ENCODE data around the gene DHRS7B. TPM values are rescaled to one million over a fixed set of nuclear protein-coding genes. Genes with fewer than 3 reads are reported as not detected.
"Not testable (repeated sequence)": the region's sequence is repeated elsewhere in the genome, so short reads cannot be mapped to it uniquely, and the experiment has no call there.

The DHRS7B gene
- total and polyA plus RNA-seq, 9 of the 15 experiments (the other 6 are each of a cell fraction or from before 2014, with no cell fraction given) = 8.0 to 30.7 (median 14.8) TPM

DNA sequence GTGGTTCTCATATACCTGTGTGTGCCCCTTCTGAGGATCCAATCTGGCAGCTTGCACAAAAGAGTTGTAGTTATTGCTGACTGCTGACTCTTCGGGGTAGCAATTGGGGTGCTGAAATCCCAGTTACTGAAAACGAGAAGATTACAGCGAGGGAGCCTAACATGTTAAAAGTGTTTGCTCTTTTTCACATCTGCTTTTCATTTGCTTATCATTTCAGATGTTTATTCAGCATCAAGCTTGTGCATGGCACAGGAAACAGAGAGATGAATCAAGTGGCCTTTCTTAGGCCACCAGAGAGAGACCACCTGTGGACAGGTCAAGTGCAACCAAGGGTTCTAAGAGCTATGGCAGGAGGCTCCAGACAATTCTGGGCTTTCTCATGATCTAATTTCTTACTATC lies 16.9 kb downstream of the DHRS7B start:
- Histone ChIP-seq H3K4me1 (replicated peaks in 1 of 2; ENCODE audit: control insufficient read depth in 2 of 2, insufficient read depth in 2 of 2, low read length in 2 of 2) (peaks cover 2 to 3% of the 10 kb centered on the region in 2 experiments; a peak in 2 of 5 replicates), H3K9me1 (ENCODE audit: control insufficient read depth, insufficient read depth, low read length) (no peaks in the 10 kb centered on the region), H2AFZ (ENCODE audit: low read depth, low read length) (no peak overlapping the region), H3K27ac (ENCODE audit: extremely low read depth, low read depth, low read length) (no peak overlapping the region), H3K4me3 (no peak overlapping the region), H3K79me2 (ENCODE audit: control insufficient read depth, insufficient read depth, low read length) (peaks cover 5% of the 10 kb centered on the region; the same call in 2 of the 3 replicates), H4K20me1 (replicated peaks; ENCODE audit: control insufficient read depth, insufficient read depth, low read length) (no peaks in the 10 kb centered on the region), H3K36me3 (ENCODE audit: control insufficient read depth, insufficient read depth, low read length) (peaks cover 6% of the 10 kb centered on the region; the same call in 1 of the 3 replicates), H3K9me3 (replicated peaks; ENCODE audit: control insufficient read depth, insufficient read depth, low read depth, low read length) (0 out of 2 replicates have a peak, but pooled peaks cover 2% of the 10 kb centered on the region), H3K4me2 (ENCODE audit: insufficient read depth, low read length) (no peak overlapping the region), H3K27me3 (ENCODE audit: control insufficient read depth in 2 of 2, insufficient read depth in 2 of 2, low read length in 2 of 2) (no peaks in the 10 kb centered on the region), H3K9ac (ENCODE audit: insufficient read depth in 1 of 2, low read depth in 2 of 2, low read length in 2 of 2) (no peak overlapping the region)
- DNase-seq (ENCODE audit: extremely low read depth in 1 of 4, low spot score in 3 of 4) = no peak
- no peak for ATAC-seq
- no peak for FAIRE-seq
- POLR2A ChIA-PET = no interaction called here
- intact Hi-C loops (cut with micrococcal nuclease) = no loop called here
- TF ChIP-seq, protein P1, sequence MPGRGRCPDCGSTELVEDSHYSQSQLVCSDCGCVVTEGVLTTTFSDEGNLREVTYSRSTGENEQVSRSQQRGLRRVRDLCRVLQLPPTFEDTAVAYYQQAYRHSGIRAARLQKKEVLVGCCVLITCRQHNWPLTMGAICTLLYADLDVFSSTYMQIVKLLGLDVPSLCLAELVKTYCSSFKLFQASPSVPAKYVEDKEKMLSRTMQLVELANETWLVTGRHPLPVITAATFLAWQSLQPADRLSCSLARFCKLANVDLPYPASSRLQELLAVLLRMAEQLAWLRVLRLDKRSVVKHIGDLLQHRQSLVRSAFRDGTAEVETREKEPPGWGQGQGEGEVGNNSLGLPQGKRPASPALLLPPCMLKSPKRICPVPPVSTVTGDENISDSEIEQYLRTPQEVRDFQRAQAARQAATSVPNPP (IDR thresholded peaks at IDR 0.05; ENCODE audit: borderline replicate concordance, insufficient read depth, insufficient read length) = no peak
- no peak for TF ChIP-seq ZSCAN29 (IDR thresholded peaks at IDR 0.05)
- no peak for TF ChIP-seq BRD9 (IDR thresholded peaks at IDR 0.05; ENCODE audit: low read depth, partially characterized antibody)
- WGBS (ENCODE audit: insufficient coverage, low coverage, missing lambda C conversion rate) = 87% methylated on average over 3 of the region's 3 CpGs
- in situ Hi-C loops (cut with MboI) = no loop called here
- CTCF ChIA-PET (ENCODE audit: low intra/inter-chr PET ratio) = no interaction called here
- no TSS peak for BruUV-seq (replicated peaks)

- CTCF ChIA-PET (ENCODE audit: low intra/inter-chr PET ratio); H3K9me3 ChIP-seq (replicated peaks; ENCODE audit: control insufficient read depth, insufficient read depth, low read depth, low read length); H2AFZ ChIP-seq (ENCODE audit: low read depth, low read length); in situ Hi-C loops (cut with MboI); H3K4me3 ChIP-seq; H3K36me3 ChIP-seq (ENCODE audit: control insufficient read depth, insufficient read depth, low read length); H3K27ac ChIP-seq (ENCODE audit: extremely low read depth, low read depth, low read length); H3K9ac ChIP-seq (ENCODE audit: insufficient read depth in 1 of 2, low read depth in 2 of 2, low read length in 2 of 2); H3K79me2 ChIP-seq (ENCODE audit: control insufficient read depth, insufficient read depth, low read length); POLR2A ChIA-PET; intact Hi-C loops (cut with micrococcal nuclease); BruUV-seq (replicated peaks); FAIRE-seq; H3K4me1 ChIP-seq (replicated peaks in 1 of 2; ENCODE audit: control insufficient read depth in 2 of 2, insufficient read depth in 2 of 2, low read length in 2 of 2); H4K20me1 ChIP-seq (replicated peaks; ENCODE audit: control insufficient read depth, insufficient read depth, low read length); H3K27me3 ChIP-seq (ENCODE audit: control insufficient read depth in 2 of 2, insufficient read depth in 2 of 2, low read length in 2 of 2); DNase-seq (ENCODE audit: extremely low read depth in 1 of 4, low spot score in 3 of 4); H3K4me2 ChIP-seq (ENCODE audit: insufficient read depth, low read length); H3K9me1 ChIP-seq (ENCODE audit: control insufficient read depth, insufficient read depth, low read length); ATAC-seq: not testable (repeated sequence)
- 89% methylated on average over 3 of the region's 3 CpGs for WGBS (ENCODE audit: insufficient coverage, low coverage, missing lambda C conversion rate)
Observed at GRCh38 chr17:21144299-21144698, 17.5 kb downstream of the DHRS7B start.
